Heart left ventricle (tissue), 16 donors: Measurements from ENCODE around the gene ACADSB. TPM values are rescaled to one million over a fixed set of nuclear protein-coding genes. Genes with fewer than 3 reads are reported as not detected.

Source experiments
- ATAC-seq, 4 donors: fragments of 200-7000 bp; cut with Tn5 transposase; one replicate each; pipeline ENCODE4 v1.9.1; 2020 to 2022; ENCODE audit warnings: moderate library complexity in 4 of 4, mild to moderate bottlenecking in 3 of 4, moderate number of reproducible peaks in 1 of 4
- DNase-seq, 5 donors: peaks; one replicate each; pipeline ENCODE4 v3.0.0-alpha.2; 2020
- H3K27ac ChIP-seq, 12 donors: fragments of 200-600 bp; sonication (generic) in 4 of 12; one replicate each; pipeline versions ENCODE4 v1.5.0 to v1.8.0; 2016 to 2022; ENCODE audit warnings: mild to moderate bottlenecking in 2 of 12
- H3K27me3 ChIP-seq, 9 donors: fragments of 200-600 bp; sonication (generic) in 2 of 9; one replicate each; pipeline versions ENCODE4 v1.5.1 to v1.8.0; 2016 to 2022; ENCODE audit warnings: mild to moderate bottlenecking in 3 of 9
- H3K36me3 ChIP-seq, 9 donors: fragments of 200-600 bp; sonication (generic) in 2 of 9; one replicate each; pipeline versions ENCODE4 v1.5.0 to v1.8.0; 2018 to 2022; ENCODE audit warnings: mild to moderate bottlenecking in 2 of 9
- H3K4me1 ChIP-seq, 12 donors: fragments of 200-600 bp; sonication (generic) in 4 of 12; one replicate each; pipeline versions ENCODE4 v1.5.0 to v1.8.0; 2016 to 2022; ENCODE audit warnings: mild to moderate bottlenecking in 3 of 12
- H3K4me3 ChIP-seq, 12 donors: fragments of 200-600 bp; sonication (generic) in 4 of 12; one replicate each; pipeline versions ENCODE4 v1.5.0 to v1.8.0; 2017 to 2022; ENCODE audit warnings: mild to moderate bottlenecking in 9 of 12, moderate library complexity in 4 of 12
- H3K9me3 ChIP-seq, 12 donors: fragments of 200-600 bp; sonication (generic) in 4 of 12; one replicate each; pipeline versions ENCODE4 v1.5.0 to v1.8.0; 2016 to 2022; ENCODE audit warnings: mild to moderate bottlenecking in 1 of 12
- POLR2A ChIP-seq, 2 donors: fragments of 450-650 bp; IDR thresholded peaks; one replicate each; pipeline ENCODE4 v1.6.1; 2017; ENCODE audit warnings: antibody characterized with exemption in 2 of 2, mild to moderate bottlenecking in 2 of 2, moderate library complexity in 2 of 2
- WGBS, 4 donors: extraction: QIAGEN DNeasy Blood & Tissue Kit in 2 of 4; methylation state at CpG; one replicate each; pipeline versions ENCODE4 v1.1.5 to v1.1.7; 2013 to 2018; 5-methylcytosine and 5-hydroxymethylcytosine counted together
- intact Hi-C, 10 donors: fragments of 100-400 bp; cut with DNase I; formaldehyde crosslinking; loops; one replicate each; pipeline versions ENCODE4 v1.11.1 to v1.14.2; 2022
- polyA plus RNA-seq, 2 donors: library from polyadenylated mRNA; stranded (reverse); fragments of 200-250 nt; gene quantifications; one replicate each; pipeline ENCODE4 v1.2.3, GENCODE V29; 2013
- total RNA-seq, 9 donors: library from RNA; depleted of rRNA in 2 of 9; stranded (reverse); fragments of >200 nt in 2 of 9; fragmentation: NEBNext Ultra II Directional in 3 of 9; extraction: Animal tissue kit (Norgen Biotek cat#: 25700) in 3 of 9; gene quantifications; one replicate each; pipeline versions ENCODE4 v1.1.0 to v1.2.4, GENCODE V29; 2016 to 2023
- TF ChIP-seq, protein P1 (sequence below), 12 donors: fragments of 200-600 bp; sonication (generic) in 4 of 12; IDR thresholded peaks; one replicate each; pipeline versions ENCODE4 v1.5.0 to v1.8.0; 2018 to 2022; ENCODE audit warnings: antibody characterized with exemption in 12 of 12, mild to moderate bottlenecking in 5 of 12
- donor health status: ischemic (EF 13 %, LVEDD 7.1; RV severe dilation, severe dysfunction).
- donor health status: healthy with polysubstance abuse.
- donor health status: DM: no; HTN: yes; CAD: no.
- donor health status: DM: no; HTN: no; CAD: no.
- donor health status: ischemic (EF 25% LVEDD 6.9; RV normal size, moderate dysfunction).
- donor health status: ischemic (EF 25% LVEDD 5.7; RV mildly dilated, moderate dysfunction).
- donor health status: healthy.
- donor health status: DM: yes; HTN: yes; CAD: no.
- donor health status: ischemic (EF 35%, LVEDD 5.7; RV mildly dilated, moderate dysfunction).
- donor health status: nonischemic (EF 11% LVEDD 7.7; RV severe dilation, severe dysfunction).
- donor health status: DM: yes; HTN: yes; CAD: no.
- donor health status: PGD.
- donor health status: ischemic (EF 29% LVEDD 5.4; RV normal size, mild dysfunction).
- donor health status: nonischemic (EF 23%, LVEDD 6.1; RV moderate dilation, normal function).

Gene ACADSB
- total and polyA plus RNA-seq, 11 donors: 9.6 to 102 (median 53.4) TPM

DNA sequence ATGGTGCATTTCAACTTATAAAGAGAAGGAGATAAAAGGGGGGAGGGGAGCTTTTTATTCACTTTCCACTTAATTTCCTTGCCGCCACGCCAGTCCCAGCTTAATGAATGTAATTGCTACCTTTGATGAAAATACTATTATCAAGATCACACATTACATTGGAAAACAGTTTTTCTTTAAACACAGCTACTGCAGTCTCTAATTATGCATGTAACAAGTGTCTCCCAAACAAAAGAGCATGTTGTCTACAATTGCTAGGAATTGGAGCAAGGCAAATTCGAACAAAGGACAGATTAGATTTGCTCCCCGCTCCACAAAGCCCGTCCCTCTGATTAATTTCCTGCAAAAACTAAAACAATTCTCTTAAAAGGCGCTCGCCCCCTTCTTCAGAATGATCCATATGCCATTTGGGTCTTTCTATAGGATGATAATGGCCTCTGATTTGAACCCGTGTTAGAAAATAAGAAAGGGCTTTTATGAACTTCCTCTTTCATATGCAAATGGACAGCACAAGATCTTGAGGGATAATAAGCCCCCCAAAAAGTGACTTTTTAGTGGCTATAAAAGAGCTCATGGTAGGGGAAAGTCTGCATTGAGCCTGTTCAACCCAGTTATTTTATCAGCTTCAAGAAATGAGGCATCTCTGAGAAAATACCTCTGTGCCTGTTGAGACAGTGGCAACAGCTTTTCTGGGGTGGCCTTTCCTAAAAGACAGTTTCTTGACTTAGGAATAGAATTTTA is 60.6 kb downstream of the ACADSB start:
- Histone ChIP-seq H3K4me3 (no peak overlapping the region), H3K36me3 (no peaks in the 10 kb centered on the region), H3K27ac (no peak overlapping the region), H3K27me3 (peaks cover 0 to 22% (median 4%) of the 10 kb centered on the region in 9 donors), H3K4me1 (no peaks in the 10 kb centered on the region), H3K9me3 (no peaks in the 10 kb centered on the region)
- ATAC-seq (no peak), DNase-seq (no peak)
- TF ChIP-seq, protein P1, sequence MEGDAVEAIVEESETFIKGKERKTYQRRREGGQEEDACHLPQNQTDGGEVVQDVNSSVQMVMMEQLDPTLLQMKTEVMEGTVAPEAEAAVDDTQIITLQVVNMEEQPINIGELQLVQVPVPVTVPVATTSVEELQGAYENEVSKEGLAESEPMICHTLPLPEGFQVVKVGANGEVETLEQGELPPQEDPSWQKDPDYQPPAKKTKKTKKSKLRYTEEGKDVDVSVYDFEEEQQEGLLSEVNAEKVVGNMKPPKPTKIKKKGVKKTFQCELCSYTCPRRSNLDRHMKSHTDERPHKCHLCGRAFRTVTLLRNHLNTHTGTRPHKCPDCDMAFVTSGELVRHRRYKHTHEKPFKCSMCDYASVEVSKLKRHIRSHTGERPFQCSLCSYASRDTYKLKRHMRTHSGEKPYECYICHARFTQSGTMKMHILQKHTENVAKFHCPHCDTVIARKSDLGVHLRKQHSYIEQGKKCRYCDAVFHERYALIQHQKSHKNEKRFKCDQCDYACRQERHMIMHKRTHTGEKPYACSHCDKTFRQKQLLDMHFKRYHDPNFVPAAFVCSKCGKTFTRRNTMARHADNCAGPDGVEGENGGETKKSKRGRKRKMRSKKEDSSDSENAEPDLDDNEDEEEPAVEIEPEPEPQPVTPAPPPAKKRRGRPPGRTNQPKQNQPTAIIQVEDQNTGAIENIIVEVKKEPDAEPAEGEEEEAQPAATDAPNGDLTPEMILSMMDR (IDR thresholded peaks at IDR 0.05): no peak
- 64 to 71% (median 67%) methylated on average over 8 of the region's 8 CpGs for WGBS, 4 donors
- intact Hi-C loops: no loop called here

DNA sequence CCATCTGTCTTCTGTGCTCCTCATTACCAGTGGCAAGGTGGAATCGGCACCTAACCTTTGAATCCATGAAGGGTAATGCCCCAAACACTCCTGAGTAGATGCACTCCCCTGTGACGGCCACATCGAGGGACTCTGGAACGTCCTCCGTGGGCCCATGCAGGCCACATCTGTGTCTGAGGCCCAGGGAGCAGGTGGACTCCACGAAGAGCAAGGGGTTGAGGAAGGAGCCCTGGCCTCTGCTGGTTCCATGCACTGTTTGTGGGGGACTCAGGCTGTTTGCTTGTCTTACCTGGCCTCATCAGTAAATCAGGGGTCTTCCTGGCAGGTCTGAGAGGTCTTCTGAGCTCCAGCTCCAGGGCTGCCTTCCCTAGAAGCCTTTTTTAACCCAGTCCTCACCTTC is 64.4 kb downstream of the ACADSB start:
- no peak overlapping the region for H3K4me3 ChIP-seq
- DNase-seq (no peak), ATAC-seq (no peak)
- TF ChIP-seq, protein P1 (IDR thresholded peaks at IDR 0.05): no peak
- no peak for TF ChIP-seq POLR2A (IDR thresholded peaks at IDR 0.05)
- peaks cover 0 to 7% (median 0%) of the 10 kb centered on the region in 12 donors for H3K9me3 ChIP-seq
- intact Hi-C loops: no loop called here
- no peak overlapping the region for H3K27ac ChIP-seq
- no peaks in the 10 kb centered on the region for H3K4me1 ChIP-seq
- H3K36me3 ChIP-seq: no peaks in the 10 kb centered on the region
- H3K27me3 ChIP-seq: peaks cover 0 to 28% (median 0%) of the 10 kb centered on the region in 9 donors
- 65 to 88% (median 70%) methylated on average over 3 to 6 of the region's 6 CpGs for WGBS, 4 donors

DNA sequence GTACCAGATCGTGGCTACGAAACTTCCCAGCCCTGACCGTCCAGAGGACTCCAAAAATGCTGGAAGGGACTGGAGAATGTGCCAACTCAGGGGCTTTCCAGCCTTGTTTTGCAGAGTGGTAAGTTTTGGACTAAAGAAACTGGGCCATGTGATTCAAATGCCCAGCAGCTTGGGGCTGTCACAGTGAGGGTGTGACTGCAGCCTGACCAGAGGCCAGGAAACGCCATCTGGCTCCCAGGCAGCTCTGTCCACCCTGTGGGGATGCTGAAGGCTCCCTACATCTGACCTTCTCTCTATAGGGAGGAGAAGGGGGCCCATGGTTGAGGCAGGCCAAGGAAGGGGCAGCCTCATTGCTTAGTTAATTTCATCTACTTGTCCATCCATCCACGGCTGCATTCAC is 65.4 kb downstream of the ACADSB start:
- WGBS, 4 donors: 74 to 84% (median 79%) methylated on average over 5 of the region's 5 CpGs
- TF ChIP-seq, protein P1 (IDR thresholded peaks at IDR 0.05): no peak
- ATAC-seq (no peak), DNase-seq (no peak)
- Histone ChIP-seq H3K4me1 (no peaks in the 10 kb centered on the region), H3K36me3 (no peaks in the 10 kb centered on the region), H3K9me3 (peaks cover 0 to 7% (median 0%) of the 10 kb centered on the region in 12 donors), H3K27me3 (peaks cover 0 to 28% (median 0%) of the 10 kb centered on the region in 9 donors), H3K27ac (no peak overlapping the region), H3K4me3 (no peak overlapping the region)
- intact Hi-C loops: no loop called here

DNA sequence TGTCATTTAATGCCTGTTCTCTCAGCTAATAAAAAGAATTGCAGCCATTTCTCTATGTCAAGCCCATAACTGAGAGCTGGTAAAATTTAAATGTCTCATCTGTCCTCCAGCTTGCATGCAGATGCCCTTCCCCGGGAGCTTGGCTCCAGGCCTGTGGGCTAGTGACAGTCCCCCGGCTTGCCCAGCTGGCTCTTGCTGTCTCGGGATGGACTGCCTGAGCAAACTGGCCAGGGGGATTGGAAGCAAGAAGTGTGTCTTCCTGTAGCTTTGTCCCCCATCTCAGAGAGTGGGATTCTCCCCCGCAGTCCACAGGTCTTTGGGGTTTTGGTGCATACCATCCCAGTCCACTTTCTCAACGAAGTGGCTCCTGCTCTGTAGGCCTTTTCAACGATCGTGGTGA is 73.1 kb downstream of the ACADSB start:
- WGBS, 4 donors: 66 to 82% (median 73%) methylated on average over 7 of the region's 7 CpGs
- intact Hi-C loops: no loop called here

More for the DNA sequence above, 73.1 kb downstream of the ACADSB start:
- no peak for TF ChIP-seq POLR2A (IDR thresholded peaks at IDR 0.05)
- TF ChIP-seq, protein P1 (IDR thresholded peaks at IDR 0.05): no peak
- no peak overlapping the region for H3K4me3 ChIP-seq
- H3K27ac ChIP-seq: no peak overlapping the region
- no peak for ATAC-seq
- H3K36me3 ChIP-seq: no peaks in the 10 kb centered on the region
- H3K4me1 ChIP-seq: no peaks in the 10 kb centered on the region
- peaks cover 0 to 13% (median 0%) of the 10 kb centered on the region in 9 donors for H3K27me3 ChIP-seq
- DNase-seq: no peak
- no peaks in the 10 kb centered on the region for H3K9me3 ChIP-seq
